ENCODE measurements around the gene GRK7. TPM values are rescaled to one million over a fixed set of nuclear protein-coding genes. Genes with fewer than 3 reads are reported as not detected.
A peak's percentile ranks its signal among the peaks of the same experiment; 100 is the strongest.

GRK7 gene
- total and polyA plus RNA-seq, 2 of the 4 experiments (the other 2 are of a cell fraction), result not detected

DNA sequence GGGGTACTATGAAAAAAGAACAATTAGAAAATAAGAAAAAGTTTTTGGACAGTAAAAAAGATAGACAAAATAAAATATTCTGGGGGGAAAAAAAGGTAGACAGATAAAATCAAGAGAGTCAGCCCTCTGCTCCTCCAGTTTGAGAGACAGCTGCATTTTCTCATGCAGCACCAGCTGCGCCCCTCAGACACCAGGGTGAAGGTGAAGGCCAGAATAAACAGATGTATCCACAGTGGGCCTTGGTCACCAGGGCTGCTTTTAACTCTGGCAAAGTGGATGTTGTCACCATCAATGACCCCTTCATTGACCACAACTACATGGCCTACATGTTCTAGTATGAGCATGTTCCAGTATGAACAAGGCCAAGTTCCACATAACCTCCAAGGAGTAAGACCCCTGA lies 39.0 kb upstream of the GRK7 start:
- in situ Hi-C loops (cut with MboI; ENCODE audit: low sequenced_read_pairs), result no loop called here
- no peaks in the 10 kb centered on the region for H3K36me3 ChIP-seq (ENCODE audit: control insufficient read depth, insufficient read depth, low read length)

More for the DNA sequence above, 39.0 kb upstream of the GRK7 start:
- Histone ChIP-seq H3K56ac (ENCODE audit: extremely low read depth, insufficient read depth, low read length) (no peak overlapping the region), H3K4me3 (ENCODE audit: insufficient read depth, low read depth, low read length) (no peak overlapping the region), H3K9me3 (ENCODE audit: control insufficient read depth, insufficient read depth, low read length) (no peaks in the 10 kb centered on the region), H3K18ac (ENCODE audit: low read depth, low read length) (peak overlapping the region; percentile 56; the same call in 1 of the 2 replicates), H3K27ac (ENCODE audit: insufficient read depth, low read length) (no peak overlapping the region), H4K20me1 (ENCODE audit: insufficient read depth, low read length) (no peaks in the 10 kb centered on the region), H2BK20ac (ENCODE audit: low read depth, low read length) (no peak overlapping the region), H4K91ac (ENCODE audit: insufficient read depth, low read depth, low read length) (no peak overlapping the region), H2BK5ac (ENCODE audit: low read depth, low read length, poor library complexity, severe bottlenecking) (no peak overlapping the region), H2AFZ (replicated peaks; ENCODE audit: low read length, poor library complexity) (no peak overlapping the region), H2BK120ac (ENCODE audit: low read depth, low read length) (no peak overlapping the region), H3K4me1 (ENCODE audit: control insufficient read depth, insufficient read depth, low read length) (peaks cover 3% of the 10 kb centered on the region; the same call in 1 of the 2 replicates), H3K27me3 (ENCODE audit: control insufficient read depth, insufficient read depth, low read length) (no peaks in the 10 kb centered on the region), H3K9me1 (ENCODE audit: insufficient read depth, low read length) (peaks cover 1% of the 10 kb centered on the region; the same call in 1 of the 2 replicates), H3K79me1 (ENCODE audit: low read depth in 1 of 2, low read length in 2 of 2) (no peaks in the 10 kb centered on the region), H3K4ac (ENCODE audit: low read depth, low read length) (no peak overlapping the region), H3K23ac (ENCODE audit: low read depth, low read length) (no peak overlapping the region), H2AK9ac (replicated peaks; ENCODE audit: low read depth, low read length, poor library complexity) (no peak overlapping the region), H3K4me2 (ENCODE audit: low read depth, low read length) (no peak overlapping the region), H2AK5ac (ENCODE audit: low read depth, low read length) (no peak overlapping the region), H3K9ac (ENCODE audit: low read depth, low read length) (no peak overlapping the region), H4K8ac (ENCODE audit: low read depth in 2 of 2, low read length in 2 of 2) (no peak overlapping the region), H3K14ac (replicated peaks; ENCODE audit: low read depth, low read length) (no peak overlapping the region), H4K5ac (ENCODE audit: low read depth, low read length) (no peak overlapping the region; the same call in 1 of the 2 replicates), H2BK15ac (ENCODE audit: low read depth, low read length) (no peak overlapping the region)
- intact Hi-C loops (cut with micrococcal nuclease), result no loop called here
- BruUV-seq (replicated peaks), result no TSS peak
- dilution Hi-C loops (cut with HindIII; ENCODE audit: low sequenced_read_pairs, unreplicated experiment), result no loop called here
- ChIA-PET POLR2A (ENCODE audit: unreplicated experiment) (no interaction called here), CTCF (interaction anchor here (0.7 to 1.1 kb wide), 2 partner anchors 9 to 21 kb away, joined by 3 to 4 read pairs; no protein-coding TSS in a partner anchor)
- ATAC-seq (ENCODE audit: low read depth) (no peak), DNase-seq (no peak)
- TF ChIP-seq, protein P1, sequence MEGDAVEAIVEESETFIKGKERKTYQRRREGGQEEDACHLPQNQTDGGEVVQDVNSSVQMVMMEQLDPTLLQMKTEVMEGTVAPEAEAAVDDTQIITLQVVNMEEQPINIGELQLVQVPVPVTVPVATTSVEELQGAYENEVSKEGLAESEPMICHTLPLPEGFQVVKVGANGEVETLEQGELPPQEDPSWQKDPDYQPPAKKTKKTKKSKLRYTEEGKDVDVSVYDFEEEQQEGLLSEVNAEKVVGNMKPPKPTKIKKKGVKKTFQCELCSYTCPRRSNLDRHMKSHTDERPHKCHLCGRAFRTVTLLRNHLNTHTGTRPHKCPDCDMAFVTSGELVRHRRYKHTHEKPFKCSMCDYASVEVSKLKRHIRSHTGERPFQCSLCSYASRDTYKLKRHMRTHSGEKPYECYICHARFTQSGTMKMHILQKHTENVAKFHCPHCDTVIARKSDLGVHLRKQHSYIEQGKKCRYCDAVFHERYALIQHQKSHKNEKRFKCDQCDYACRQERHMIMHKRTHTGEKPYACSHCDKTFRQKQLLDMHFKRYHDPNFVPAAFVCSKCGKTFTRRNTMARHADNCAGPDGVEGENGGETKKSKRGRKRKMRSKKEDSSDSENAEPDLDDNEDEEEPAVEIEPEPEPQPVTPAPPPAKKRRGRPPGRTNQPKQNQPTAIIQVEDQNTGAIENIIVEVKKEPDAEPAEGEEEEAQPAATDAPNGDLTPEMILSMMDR (conservative IDR thresholded peaks at IDR 0.05; ENCODE audit: low read depth, low read length), result no peak
- TF ChIP-seq RAD21 (IDR thresholded peaks at IDR 0.05; ENCODE audit: low read length), result no peak
- TF ChIP-seq, protein P2, sequence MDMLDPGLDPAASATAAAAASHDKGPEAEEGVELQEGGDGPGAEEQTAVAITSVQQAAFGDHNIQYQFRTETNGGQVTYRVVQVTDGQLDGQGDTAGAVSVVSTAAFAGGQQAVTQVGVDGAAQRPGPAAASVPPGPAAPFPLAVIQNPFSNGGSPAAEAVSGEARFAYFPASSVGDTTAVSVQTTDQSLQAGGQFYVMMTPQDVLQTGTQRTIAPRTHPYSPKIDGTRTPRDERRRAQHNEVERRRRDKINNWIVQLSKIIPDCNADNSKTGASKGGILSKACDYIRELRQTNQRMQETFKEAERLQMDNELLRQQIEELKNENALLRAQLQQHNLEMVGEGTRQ (IDR thresholded peaks at IDR 0.05; ENCODE audit: low read depth, low read length), result no peak
- TF ChIP-seq POLR2A (IDR thresholded peaks at IDR 0.05; ENCODE audit: low read depth, low read length), result no peak
- no peak for TF ChIP-seq BHLHE40 (IDR thresholded peaks at IDR 0.05; ENCODE audit: low read depth, low read length)
- no peak for TF ChIP-seq NFE2L2 (IDR thresholded peaks at IDR 0.05; ENCODE audit: low read depth, low read length)
- no peak for TF ChIP-seq RFX5 (IDR thresholded peaks at IDR 0.05; ENCODE audit: low read depth, low read length)
- WGBS, 2 experiments (ENCODE audit: extremely low coverage in 2 of 2, insufficient read length in 1 of 2), result 89% methylated on average over 1 of the region's 1 CpG; no CpG with 5 or more reads in 1 of the 2 experiments

Measured in IMR-90 (cell line).